GM12891 (cell line): ENCODE results near the gene MYH14.

Source experiments
- PAX5 ChIP-seq: IDR thresholded peaks from 2 replicates; pipeline ENCODE4 v1.6.1; 2011; ENCODE audit warnings: low read length, moderate library complexity, mild to moderate bottlenecking; ENCODE audit not compliant: insufficient read depth, severe bottlenecking
- POLR2A ChIP-seq: IDR thresholded peaks from 2 replicates; pipeline ENCODE4 v1.6.1; 2011; ENCODE audit warnings: low read depth, low read length, control low read depth
- POLR2AphosphoS5 ChIP-seq: IDR thresholded peaks from 2 replicates; pipeline ENCODE4 v1.6.1; 2011; ENCODE audit warnings: low read depth, low read length, control low read depth
- POU2F2 ChIP-seq: IDR thresholded peaks from 2 replicates; pipeline ENCODE4 v1.6.1; 2011; ENCODE audit warnings: low read depth, mild to moderate bottlenecking, control low read depth, low read length, moderate library complexity
- SPI1 ChIP-seq: IDR thresholded peaks from 2 replicates; pipeline ENCODE4 v1.6.1; 2011; ENCODE audit warnings: low read depth, low read length, control low read depth
- TAF1 ChIP-seq: IDR thresholded peaks from 2 replicates; pipeline ENCODE4 v1.6.1; 2011; ENCODE audit warnings: low read depth, low read length, control low read depth

GRCh38 chr19:50328873-50329145 lies 125.4 kb downstream of the MYH14 start:
- TF ChIP-seq POLR2AphosphoS5, result no peak
- TF ChIP-seq POLR2A, result no peak
- no peak for TF ChIP-seq TAF1
- TF ChIP-seq SPI1, result no peak
- TF ChIP-seq POU2F2, result no peak
- no peak for TF ChIP-seq PAX5
